ENCODE results near the gene KIDINS220.
A peak's percentile ranks its signal among the peaks of the same experiment; 100 is the strongest.

The KIDINS220 gene
- total RNA-seq, result 168 to 221 (median 206) reads per million in 4 experiments

GRCh38 chr2:8836971-8837794, at the start of gene KIDINS220:
KIDINS220 (minus strand) TSS chr2:8837613; CDS start chr2:8827093, 10,520 bp downstream.
- peak; percentile 83 for DNase-seq

GRCh38 chr2:8886876-8887275, 49.5 kb upstream of the KIDINS220 start:
- no peak for DNase-seq

GRCh38 chr2:8886202-8886518, 48.7 kb upstream of the KIDINS220 start:
- DNase-seq, result no peak

- no peak for DNase-seq
Observed at GRCh38 chr2:8885449-8886201, 48.2 kb upstream of the KIDINS220 start.

GRCh38 chr2:8884812-8885211, 47.4 kb upstream of the KIDINS220 start:
- DNase-seq, result no peak

GRCh38 chr2:8882094-8882493, 44.7 kb upstream of the KIDINS220 start:
- no peak for DNase-seq

- DNase-seq, result no peak
Observed at GRCh38 chr2:8877894-8878293, 40.5 kb upstream of the KIDINS220 start.

GRCh38 chr2:8877332-8877731, 39.9 kb upstream of the KIDINS220 start:
- no peak for DNase-seq

GRCh38 chr2:8876628-8877027, 39.2 kb upstream of the KIDINS220 start:
- no peak for DNase-seq

- no peak for DNase-seq
Observed at GRCh38 chr2:8872821-8873432, 35.5 kb upstream of the KIDINS220 start.

- DNase-seq, result no peak
Observed at GRCh38 chr2:8870441-8870840, 33.0 kb upstream of the KIDINS220 start.

GRCh38 chr2:8867363-8867762, 29.9 kb upstream of the KIDINS220 start:
- DNase-seq, result no peak

- DNase-seq, result no peak
Observed at GRCh38 chr2:8863331-8863953, 26.0 kb upstream of the KIDINS220 start.

GRCh38 chr2:8862230-8862629, 24.8 kb upstream of the KIDINS220 start:
- no peak for DNase-seq

GRCh38 chr2:8861797-8862196, 24.4 kb upstream of the KIDINS220 start:
- DNase-seq, result no peak

- no peak for DNase-seq
Observed at GRCh38 chr2:8860239-8860638, 22.8 kb upstream of the KIDINS220 start.

GRCh38 chr2:8858910-8859309, 21.5 kb upstream of the KIDINS220 start:
- no peak for DNase-seq

- no peak for DNase-seq
Observed at GRCh38 chr2:8858264-8858663, 20.9 kb upstream of the KIDINS220 start.

- DNase-seq, result no peak
Observed at GRCh38 chr2:8857709-8858108, 20.3 kb upstream of the KIDINS220 start.

- DNase-seq, result no peak
Observed at GRCh38 chr2:8856176-8856575, 18.8 kb upstream of the KIDINS220 start.

- DNase-seq, result no peak
Observed at GRCh38 chr2:8855010-8855409, 17.6 kb upstream of the KIDINS220 start.

- no peak for DNase-seq
Observed at GRCh38 chr2:8853426-8853825, 16.0 kb upstream of the KIDINS220 start.
